HepG2 (cell line): ENCODE results near the gene BCL7A. TPM values are rescaled to one million over a fixed set of nuclear protein-coding genes. Genes with fewer than 3 reads are reported as not detected.
A peak's percentile ranks its signal among the peaks of the same experiment; 100 is the strongest.

Experiments used
- ARNT ChIP-seq: fragments of 450-650 bp; IDR thresholded peaks from 2 replicates; pipeline ENCODE4 v1.6.1; 2017
- BHLHE40 ChIP-seq: IDR thresholded peaks from 2 replicates; pipeline ENCODE4 v1.6.1; 2011; ENCODE audit warnings: low read length, improper control_type of control experiment
- ESRRA ChIP-seq: sonication (generic); formaldehyde crosslinking; IDR thresholded peaks from 2 replicates; pipeline ENCODE4 v1.5.1; 2020; ENCODE audit warnings: mild to moderate bottlenecking, low read depth, missing genetic modification reagents
- HOMEZ ChIP-seq: IDR thresholded peaks from 2 replicates; pipeline ENCODE4 v1.6.1; 2016; ENCODE audit warnings: low read depth
- KDM5B ChIP-seq: sonication (generic); formaldehyde crosslinking; IDR thresholded peaks from 2 replicates; pipeline ENCODE4 v1.4.0; 2020; ENCODE audit warnings: missing genetic modification reagents, mild to moderate bottlenecking, borderline replicate concordance
- MAX ChIP-seq: IDR thresholded peaks from 2 replicates; pipeline ENCODE4 v1.6.1; 2012; ENCODE audit warnings: inconsistent platforms
- SIX1 ChIP-seq: sonication (generic); formaldehyde crosslinking; IDR thresholded peaks from 2 replicates; pipeline ENCODE4 v1.4.0; 2020; ENCODE audit warnings: missing genetic modification reagents, borderline replicate concordance
- TEAD3 ChIP-seq: optimal IDR thresholded peaks from 2 replicates; pipeline ENCODE3; 2016; ENCODE audit warnings: borderline replicate concordance
- TP53 ChIP-seq: sonication (generic); formaldehyde crosslinking; conservative IDR thresholded peaks from 2 replicates; pipeline ENCODE4 v1.4.0; 2020; ENCODE audit warnings: missing genetic modification reagents
- ZNF136 ChIP-seq: sonication (generic); formaldehyde crosslinking; IDR thresholded peaks from 2 replicates; pipeline ENCODE4 v1.8.1; 2022; ENCODE audit warnings: low read depth, mild to moderate bottlenecking, moderate library complexity, missing genetic modification reagents
- ZNF224 ChIP-seq: sonication (generic); formaldehyde crosslinking; IDR thresholded peaks from 2 replicates; pipeline ENCODE4 v1.5.0; 2020; ENCODE audit warnings: mild to moderate bottlenecking, missing genetic modification reagents
- ZNF543 ChIP-seq: sonication (generic); formaldehyde crosslinking; IDR thresholded peaks from 2 replicates; pipeline ENCODE4 v1.4.0; 2020; ENCODE audit warnings: mild to moderate bottlenecking, missing genetic modification reagents
- ZNF772 ChIP-seq: sonication (generic); formaldehyde crosslinking; IDR thresholded peaks from 2 replicates; pipeline ENCODE4 v1.5.0; 2020; ENCODE audit warnings: mild to moderate bottlenecking, missing genetic modification reagents
- polyA plus RNA-seq, 8 experiments: library from polyadenylated mRNA; depleted of rRNA in 3 of 8; stranded (reverse) in 7 of 8; unstranded in 1 of 8; fragments of >200 nt; fragmentation: Illumina TruSeq in 4 of 8; extraction: Trizol in 4 of 8; gene quantifications; 2 replicates each; pipeline versions ENCODE4 v1.2.1 to v1.2.3, GENCODE V29; 2011 to 2016; ENCODE audit warnings: low read depth in 4 of 8, missing spikeins in 1 of 8, mixed read lengths in 1 of 8; ENCODE audit not compliant: insufficient read depth in 1 of 8
- total RNA-seq, 5 experiments: library from RNA; depleted of rRNA; stranded (reverse); fragments of >200 nt; fragmentation: Illumina TruSeq; extraction: Trizol; gene quantifications; 2 replicates each; pipeline ENCODE4 v1.2.3, GENCODE V29; 2016; ENCODE audit warnings: low read depth in 1 of 5
- TF ChIP-seq, protein P1 (sequence below): IDR thresholded peaks from 2 replicates; pipeline ENCODE4 v1.6.1; 2016; ENCODE audit warnings: missing genetic modification reagents, missing compliant biosample characterization
- TF ChIP-seq, protein P2 (sequence below): sonication (generic); formaldehyde crosslinking; IDR thresholded peaks from 2 replicates; pipeline ENCODE4 v1.5.1; 2020; ENCODE audit warnings: missing genetic modification reagents, mild to moderate bottlenecking, borderline replicate concordance
- TF ChIP-seq, protein P3 (sequence below): sonication (generic); formaldehyde crosslinking; IDR thresholded peaks from 2 replicates; pipeline ENCODE4 v1.4.0; 2020; ENCODE audit warnings: mild to moderate bottlenecking, missing genetic modification reagents
- TF ChIP-seq, protein P4 (sequence below): sonication (generic); formaldehyde crosslinking; IDR thresholded peaks from 2 replicates; pipeline ENCODE4 v1.5.1; 2020; ENCODE audit warnings: mild to moderate bottlenecking, missing genetic modification reagents, moderate library complexity

Gene BCL7A
- total and polyA plus RNA-seq, 2 of the 13 experiments (the other 11 are each of a cell fraction or from before 2014, with no cell fraction given) = 4.1 to 6.2 TPM

GRCh38 chr12:122062832-122063693 is 41.4 kb downstream of the BCL7A start (continued):
- TF ChIP-seq, protein P1, sequence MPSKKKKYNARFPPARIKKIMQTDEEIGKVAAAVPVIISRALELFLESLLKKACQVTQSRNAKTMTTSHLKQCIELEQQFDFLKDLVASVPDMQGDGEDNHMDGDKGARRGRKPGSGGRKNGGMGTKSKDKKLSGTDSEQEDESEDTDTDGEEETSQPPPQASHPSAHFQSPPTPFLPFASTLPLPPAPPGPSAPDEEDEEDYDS (CRISPR knock-in tag) = peak; percentile 26; the same call in 1 of the 2 replicates
- TF ChIP-seq ZNF224 (CRISPR knock-in tag) = 0 out of 2 replicates have a peak, but pooled peaks have one; percentile 56
- TF ChIP-seq ZNF772 (CRISPR knock-in tag) = peak; percentile 24; the same call in 1 of the 2 replicates
- TF ChIP-seq KDM5B (CRISPR knock-in tag) = peak; percentile 39; the same call in 1 of the 2 replicates
- TF ChIP-seq, protein P2, sequence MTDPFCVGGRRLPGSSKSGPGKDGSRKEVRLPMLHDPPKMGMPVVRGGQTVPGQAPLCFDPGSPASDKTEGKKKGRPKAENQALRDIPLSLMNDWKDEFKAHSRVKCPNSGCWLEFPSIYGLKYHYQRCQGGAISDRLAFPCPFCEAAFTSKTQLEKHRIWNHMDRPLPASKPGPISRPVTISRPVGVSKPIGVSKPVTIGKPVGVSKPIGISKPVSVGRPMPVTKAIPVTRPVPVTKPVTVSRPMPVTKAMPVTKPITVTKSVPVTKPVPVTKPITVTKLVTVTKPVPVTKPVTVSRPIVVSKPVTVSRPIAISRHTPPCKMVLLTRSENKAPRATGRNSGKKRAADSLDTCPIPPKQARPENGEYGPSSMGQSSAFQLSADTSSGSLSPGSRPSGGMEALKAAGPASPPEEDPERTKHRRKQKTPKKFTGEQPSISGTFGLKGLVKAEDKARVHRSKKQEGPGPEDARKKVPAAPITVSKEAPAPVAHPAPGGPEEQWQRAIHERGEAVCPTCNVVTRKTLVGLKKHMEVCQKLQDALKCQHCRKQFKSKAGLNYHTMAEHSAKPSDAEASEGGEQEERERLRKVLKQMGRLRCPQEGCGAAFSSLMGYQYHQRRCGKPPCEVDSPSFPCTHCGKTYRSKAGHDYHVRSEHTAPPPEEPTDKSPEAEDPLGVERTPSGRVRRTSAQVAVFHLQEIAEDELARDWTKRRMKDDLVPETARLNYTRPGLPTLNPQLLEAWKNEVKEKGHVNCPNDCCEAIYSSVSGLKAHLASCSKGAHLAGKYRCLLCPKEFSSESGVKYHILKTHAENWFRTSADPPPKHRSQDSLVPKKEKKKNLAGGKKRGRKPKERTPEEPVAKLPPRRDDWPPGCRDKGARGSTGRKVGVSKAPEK = no peak
- TF ChIP-seq MAX = peak; percentile 53
- 0 out of 2 replicates have a peak, but pooled peaks have one; percentile 28 for TF ChIP-seq SIX1 (CRISPR knock-in tag)
- TF ChIP-seq BHLHE40 = no peak
- no peak for TF ChIP-seq TP53 (CRISPR knock-in tag)
- TF ChIP-seq ZNF543 = peak; percentile 40; the same call in 1 of the 2 replicates
- no peak for TF ChIP-seq TEAD3
- 0 out of 2 replicates have a peak, but pooled peaks have one; percentile 26 for TF ChIP-seq ZNF136 (CRISPR knock-in tag)
- TF ChIP-seq, protein P3, sequence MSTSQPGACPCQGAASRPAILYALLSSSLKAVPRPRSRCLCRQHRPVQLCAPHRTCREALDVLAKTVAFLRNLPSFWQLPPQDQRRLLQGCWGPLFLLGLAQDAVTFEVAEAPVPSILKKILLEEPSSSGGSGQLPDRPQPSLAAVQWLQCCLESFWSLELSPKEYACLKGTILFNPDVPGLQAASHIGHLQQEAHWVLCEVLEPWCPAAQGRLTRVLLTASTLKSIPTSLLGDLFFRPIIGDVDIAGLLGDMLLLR (CRISPR knock-in tag) = 0 out of 2 replicates have a peak, but pooled peaks have one; percentile 15
- no peak for TF ChIP-seq ESRRA (CRISPR knock-in tag)
- TF ChIP-seq HOMEZ (CRISPR knock-in tag) = peak; percentile 12; the same call in 1 of the 2 replicates
- no peak for TF ChIP-seq ARNT
- TF ChIP-seq, protein P4, sequence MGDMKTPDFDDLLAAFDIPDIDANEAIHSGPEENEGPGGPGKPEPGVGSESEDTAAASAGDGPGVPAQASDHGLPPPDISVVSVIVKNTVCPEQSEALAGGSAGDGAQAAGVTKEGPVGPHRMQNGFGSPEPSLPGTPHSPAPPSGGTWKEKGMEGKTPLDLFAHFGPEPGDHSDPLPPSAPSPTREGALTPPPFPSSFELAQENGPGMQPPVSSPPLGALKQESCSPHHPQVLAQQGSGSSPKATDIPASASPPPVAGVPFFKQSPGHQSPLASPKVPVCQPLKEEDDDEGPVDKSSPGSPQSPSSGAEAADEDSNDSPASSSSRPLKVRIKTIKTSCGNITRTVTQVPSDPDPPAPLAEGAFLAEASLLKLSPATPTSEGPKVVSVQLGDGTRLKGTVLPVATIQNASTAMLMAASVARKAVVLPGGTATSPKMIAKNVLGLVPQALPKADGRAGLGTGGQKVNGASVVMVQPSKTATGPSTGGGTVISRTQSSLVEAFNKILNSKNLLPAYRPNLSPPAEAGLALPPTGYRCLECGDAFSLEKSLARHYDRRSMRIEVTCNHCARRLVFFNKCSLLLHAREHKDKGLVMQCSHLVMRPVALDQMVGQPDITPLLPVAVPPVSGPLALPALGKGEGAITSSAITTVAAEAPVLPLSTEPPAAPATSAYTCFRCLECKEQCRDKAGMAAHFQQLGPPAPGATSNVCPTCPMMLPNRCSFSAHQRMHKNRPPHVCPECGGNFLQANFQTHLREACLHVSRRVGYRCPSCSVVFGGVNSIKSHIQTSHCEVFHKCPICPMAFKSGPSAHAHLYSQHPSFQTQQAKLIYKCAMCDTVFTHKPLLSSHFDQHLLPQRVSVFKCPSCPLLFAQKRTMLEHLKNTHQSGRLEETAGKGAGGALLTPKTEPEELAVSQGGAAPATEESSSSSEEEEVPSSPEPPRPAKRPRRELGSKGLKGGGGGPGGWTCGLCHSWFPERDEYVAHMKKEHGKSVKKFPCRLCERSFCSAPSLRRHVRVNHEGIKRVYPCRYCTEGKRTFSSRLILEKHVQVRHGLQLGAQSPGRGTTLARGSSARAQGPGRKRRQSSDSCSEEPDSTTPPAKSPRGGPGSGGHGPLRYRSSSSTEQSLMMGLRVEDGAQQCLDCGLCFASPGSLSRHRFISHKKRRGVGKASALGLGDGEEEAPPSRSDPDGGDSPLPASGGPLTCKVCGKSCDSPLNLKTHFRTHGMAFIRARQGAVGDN (CRISPR knock-in tag) = peak; percentile 69
